Measurements from ENCODE around the gene SLC6A13. TPM values are rescaled to one million over a fixed set of nuclear protein-coding genes. Genes with fewer than 3 reads are reported as not detected.
A peak's percentile ranks its signal among the peaks of the same experiment; 100 is the strongest.

The SLC6A13 gene
- total and polyA plus RNA-seq, 2 of the 8 experiments (the other 6 are each of a cell fraction or from before 2014, with no cell fraction given): 0.03 TPM; not detected in 1

- no peak overlapping the region for H2BK5ac ChIP-seq (ENCODE audit: low read depth, low read length)
- H3K4me2 ChIP-seq (ENCODE audit: insufficient read depth in 1 of 2, low read depth in 2 of 2, low read length in 2 of 2): no peak overlapping the region
- H3K9me3 ChIP-seq (ENCODE audit: insufficient read depth in 2 of 2, low read depth in 1 of 2, low read length in 1 of 2): no peaks in the 10 kb centered on the region
- H2BK12ac ChIP-seq (ENCODE audit: low read depth, low read length): no peak overlapping the region
- no peaks in the 10 kb centered on the region for H3K23me2 ChIP-seq (ENCODE audit: low read depth, low read length)
- no peak overlapping the region for H3K4ac ChIP-seq (replicated peaks; ENCODE audit: insufficient read length, low read depth, low read length)
- H3K27me3 ChIP-seq (replicated peaks in 1 of 4; ENCODE audit: control insufficient read depth in 3 of 4, extremely low read depth in 1 of 4, insufficient read depth in 3 of 4, low read length in 3 of 4): peaks cover 0 to 2% (median 0%) of the 10 kb centered on the region in 4 experiments; a peak in 3 of 7 replicates
- H3K27ac ChIP-seq (ENCODE audit: low read depth, low read length): no peak overlapping the region
- H2AK5ac ChIP-seq (ENCODE audit: low read depth, low read length): no peak overlapping the region
- no peaks in the 10 kb centered on the region for H4K20me1 ChIP-seq (replicated peaks in 1 of 2; ENCODE audit: control insufficient read depth in 1 of 2, insufficient read depth in 2 of 2, low read length in 2 of 2)
- H4K5ac ChIP-seq (ENCODE audit: insufficient read length, low read depth, low read length): no peak overlapping the region
- H3K18ac ChIP-seq (ENCODE audit: extremely low read depth, low read length): no peak overlapping the region
- no peak overlapping the region for H3K4me3 ChIP-seq (ENCODE audit: extremely low read depth in 1 of 4, insufficient read depth in 2 of 4, low read depth in 3 of 4, low read length in 4 of 4)
- H2BK15ac ChIP-seq (ENCODE audit: low read length): no peak overlapping the region
- no peak overlapping the region for H3K23ac ChIP-seq (ENCODE audit: insufficient read length)
- no peaks in the 10 kb centered on the region for H3K79me1 ChIP-seq (ENCODE audit: low read depth, low read length)
- H2AFZ ChIP-seq (ENCODE audit: low read length): no peak overlapping the region
- no peak overlapping the region for H4K91ac ChIP-seq (replicated peaks; ENCODE audit: insufficient read length, low read length)
- H3K56ac ChIP-seq (replicated peaks; ENCODE audit: insufficient read length, low read depth, low read length): no peak overlapping the region
- peaks cover 0 to 10% (median 5%) of the 10 kb centered on the region in 4 experiments; a peak in 5 of 7 replicates for H3K4me1 ChIP-seq (replicated peaks in 1 of 4; ENCODE audit: control insufficient read depth in 3 of 4, insufficient read depth in 4 of 4, low read length in 3 of 4)
- POLR2A ChIA-PET (ENCODE audit: partially characterized antibody): interaction anchor here (1.2 kb wide), 1 partner anchor 26 kb away, joined by 3 read pairs; no protein-coding TSS in a partner anchor
- H3K9ac ChIP-seq (replicated peaks in 1 of 4; ENCODE audit: extremely low read depth in 1 of 4, low read depth in 3 of 4, low read length in 3 of 4): no peak overlapping the region
- TF ChIP-seq CEBPB (IDR thresholded peaks at IDR 0.05; ENCODE audit: low read depth, low read length) (no peak), JUND (IDR thresholded peaks at IDR 0.05; ENCODE audit: low read length) (no peak), POU5F1 (IDR thresholded peaks at IDR 0.05; ENCODE audit: low read depth, low read length) (no peak), CTCF (IDR thresholded peaks at IDR 0.05; ENCODE audit: control extremely low read depth in 1 of 3, insufficient read depth in 1 of 3, low read depth in 1 of 3, low read length in 3 of 3) (no peak), POLR2A (IDR thresholded peaks at IDR 0.05; ENCODE audit: control extremely low read depth in 1 of 2, low read depth in 2 of 2, low read length in 2 of 2) (no peak), GTF2F1 (IDR thresholded peaks at IDR 0.05; ENCODE audit: borderline replicate concordance, low read depth, low read length) (no peak), BRCA1 (IDR thresholded peaks at IDR 0.05; ENCODE audit: low read depth, low read length) (no peak), CTBP2 (IDR thresholded peaks at IDR 0.05; ENCODE audit: borderline replicate concordance, insufficient read depth, insufficient read length, low read length) (no peak), YY1 (IDR thresholded peaks at IDR 0.05; ENCODE audit: low read depth, low read length) (no peak), POLR2AphosphoS5 (IDR thresholded peaks at IDR 0.05; ENCODE audit: low read depth, low read length) (no peak)
- H3K14ac ChIP-seq (ENCODE audit: insufficient read length): no peak overlapping the region
- peak in 1 of 2 experiments; percentile 23 for DNase-seq (ENCODE audit: low read depth in 1 of 2, low spot score in 2 of 2)
- no peaks in the 10 kb centered on the region for H3K79me2 ChIP-seq (ENCODE audit: control insufficient read depth in 1 of 2, insufficient read depth in 2 of 2, low read length in 2 of 2)
- no peak overlapping the region for H4K8ac ChIP-seq (ENCODE audit: extremely low read depth, insufficient read depth, low read length)
- WGBS, 2 experiments (ENCODE audit: extremely low coverage in 1 of 2, insufficient coverage in 1 of 2, insufficient read length in 1 of 2, insufficient replicate concordance in 2 of 2, low coverage in 1 of 2, low lambda C conversion rate in 2 of 2, missing lambda C conversion rate in 1 of 2): 83% methylated on average over 7 of the region's 7 CpGs; no CpG with 5 or more reads in 1 of the 2 experiments
- no peak for FAIRE-seq
- CTCF ChIA-PET (ENCODE audit: partially characterized antibody): interaction anchor here (1.1 to 8.6 kb wide), 4 partner anchors 8 to 79 kb away, joined by 3 to 101 read pairs (median 4); no protein-coding TSS in a partner anchor
- H2BK120ac ChIP-seq (replicated peaks; ENCODE audit: low read depth, low read length): no peak overlapping the region
- no peak overlapping the region for H2BK20ac ChIP-seq (ENCODE audit: low read length)
- H3K36me3 ChIP-seq (ENCODE audit: control insufficient read depth in 2 of 4, insufficient read depth in 4 of 4, low read length in 3 of 4): no peaks in the 10 kb centered on the region
Measured at GRCh38 chr12:227286-227915, 35.2 kb downstream of the SLC6A13 start.
